Inflammatory macrophage (primary cell): Measurements from ENCODE around the gene UBE2M.
"Not testable (repeated sequence)": the region's sequence is repeated elsewhere in the genome, so short reads cannot be mapped to it uniquely, and the experiment has no call there.

Experiments
- DNase-seq, 2 donors: peaks; one replicate each; pipeline ENCODE4 v3.0.0-alpha.2; 2020 to 2022

UBE2M gene

DNA sequence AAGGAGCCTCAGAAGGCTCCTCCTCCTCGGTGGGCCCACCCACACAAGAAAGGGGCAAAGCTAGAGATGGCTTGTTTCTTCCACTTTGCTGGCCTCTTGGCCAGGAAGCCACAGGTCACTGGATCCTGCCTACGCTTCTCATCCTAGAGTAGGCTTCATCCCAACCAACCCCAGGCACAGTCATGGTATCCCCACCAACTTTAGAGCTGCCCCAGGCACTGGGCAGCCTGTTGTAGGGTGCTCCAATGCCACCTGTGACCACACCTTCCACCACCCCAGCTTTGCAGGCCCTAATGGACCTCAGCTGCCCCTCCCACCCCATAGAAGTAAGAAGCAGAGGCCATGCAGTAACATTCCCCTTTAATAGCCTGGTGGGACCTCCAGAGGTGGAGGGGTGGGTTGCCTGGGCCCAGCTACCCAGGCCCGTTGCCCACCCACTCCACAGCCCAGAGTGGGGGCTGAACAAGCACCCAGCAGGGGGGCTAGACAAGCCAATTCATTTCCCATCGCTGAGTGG, 3.0 kb downstream of the UBE2M start:
- DNase-seq = no peak

- DNase-seq = peak; percentile 97
These were observed 3.7 kb downstream of the UBE2M start, which contains the start of gene CHMP2A for GRCh38 chr19:58554494-58555368. Gene CHMP2A, minus strand, starts transcription at chr19:58555105. Its CDS starts 893 bp downstream, at chr19:58554212.

DNA sequence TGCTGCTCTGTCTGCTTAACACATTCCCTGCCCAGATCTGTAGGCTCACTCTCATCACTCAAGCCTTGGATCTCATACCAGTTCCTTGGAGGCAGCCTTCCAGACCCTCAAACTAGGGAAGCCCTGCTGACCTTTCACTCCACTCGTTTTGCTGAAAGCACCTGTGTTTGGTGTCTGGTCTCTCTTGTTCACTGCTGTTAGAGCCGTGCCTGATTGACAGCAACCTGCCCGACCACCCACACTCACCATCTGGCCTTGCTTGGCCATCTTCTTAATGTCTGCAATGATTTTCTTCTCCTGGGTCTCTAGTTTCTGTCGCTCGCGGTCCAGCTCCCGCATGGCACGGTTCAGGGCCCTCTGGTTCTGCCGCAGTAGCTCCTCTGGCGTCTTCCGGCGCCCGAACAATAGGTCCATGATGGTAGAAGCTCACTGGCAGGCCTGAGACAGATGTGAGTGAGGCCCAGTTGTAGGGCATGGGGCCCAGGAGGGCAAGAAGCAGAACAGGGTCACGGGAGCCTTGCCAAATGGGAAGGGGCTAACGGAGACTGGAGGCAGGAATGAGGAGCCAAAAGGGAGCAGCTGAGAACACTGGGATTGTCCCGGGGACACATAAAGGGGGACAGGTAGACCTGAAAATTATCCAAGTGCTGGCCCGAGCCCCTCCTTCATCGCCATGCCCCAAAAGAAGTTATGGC, 4.5 kb downstream of the UBE2M start:
- no peak for DNase-seq

DNA sequence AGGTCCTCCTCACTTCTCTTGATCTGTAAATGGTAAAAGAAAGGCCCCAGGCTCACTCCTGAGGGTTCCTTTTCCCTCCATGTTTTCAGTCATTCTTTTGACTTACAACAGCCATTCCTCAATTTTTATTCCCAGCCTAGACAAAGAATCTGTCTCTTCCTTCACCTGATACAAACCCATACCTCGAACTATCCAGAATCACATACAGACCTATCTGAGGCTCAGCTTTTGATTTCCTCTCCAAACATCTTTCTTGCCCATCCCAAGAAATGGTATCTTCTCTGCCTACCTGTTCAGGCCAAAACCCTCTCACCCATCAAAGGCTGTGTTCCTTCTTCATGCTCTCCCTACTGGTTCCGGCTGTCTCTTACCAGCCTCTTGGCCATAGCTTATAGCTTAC, 5.8 kb downstream of the UBE2M start:
- DNase-seq = no peak

- no peak for DNase-seq
These were observed 6.6 kb downstream of the UBE2M start for GRCh38 chr19:58551577-58552471.

- DNase-seq = no peak
These were observed 7.3 kb downstream of the UBE2M start for GRCh38 chr19:58551123-58551497.

- DNase-seq = no peak
These were observed 7.9 kb downstream of the UBE2M start for GRCh38 chr19:58550362-58551122.

GRCh38 chr19:58549664-58550361, 8.6 kb downstream of the UBE2M start:
- DNase-seq = no peak

DNA sequence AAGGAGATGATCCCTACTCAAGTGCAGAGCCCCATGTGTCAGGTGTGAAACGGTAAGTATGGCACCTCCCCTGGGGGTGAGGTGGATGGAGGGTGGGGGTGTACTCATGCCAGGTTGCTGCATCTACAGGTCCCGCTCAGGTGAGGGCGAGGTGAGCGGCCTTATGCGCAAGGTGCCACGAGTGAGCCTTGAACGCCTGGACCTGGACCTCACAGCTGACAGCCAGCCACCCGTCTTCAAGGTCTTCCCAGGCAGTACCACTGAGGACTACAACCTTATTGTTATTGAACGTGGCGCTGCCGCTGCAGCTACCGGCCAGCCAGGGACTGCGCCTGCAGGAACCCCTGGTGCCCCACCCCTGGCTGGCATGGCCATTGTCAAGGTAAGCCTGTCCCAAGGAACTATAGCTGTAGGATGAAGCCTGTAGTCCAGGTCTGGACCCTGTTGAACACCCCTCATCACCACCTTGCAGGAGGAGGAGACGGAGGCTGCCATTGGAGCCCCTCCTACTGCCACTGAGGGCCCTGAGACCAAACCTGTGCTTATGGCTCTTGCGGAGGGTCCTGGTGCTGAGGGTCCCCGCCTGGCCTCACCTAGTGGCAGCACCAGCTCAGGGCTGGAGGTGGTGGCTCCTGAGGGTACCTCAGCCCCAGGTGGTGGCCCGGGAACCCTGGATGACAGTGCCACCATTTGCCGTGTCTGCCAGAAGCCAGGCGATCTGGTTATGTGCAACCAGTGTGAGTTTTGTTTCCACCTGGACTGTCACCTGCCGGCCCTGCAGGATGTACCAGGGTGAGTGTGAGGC, 9.3 kb downstream of the UBE2M start:
- no peak for DNase-seq

DNA sequence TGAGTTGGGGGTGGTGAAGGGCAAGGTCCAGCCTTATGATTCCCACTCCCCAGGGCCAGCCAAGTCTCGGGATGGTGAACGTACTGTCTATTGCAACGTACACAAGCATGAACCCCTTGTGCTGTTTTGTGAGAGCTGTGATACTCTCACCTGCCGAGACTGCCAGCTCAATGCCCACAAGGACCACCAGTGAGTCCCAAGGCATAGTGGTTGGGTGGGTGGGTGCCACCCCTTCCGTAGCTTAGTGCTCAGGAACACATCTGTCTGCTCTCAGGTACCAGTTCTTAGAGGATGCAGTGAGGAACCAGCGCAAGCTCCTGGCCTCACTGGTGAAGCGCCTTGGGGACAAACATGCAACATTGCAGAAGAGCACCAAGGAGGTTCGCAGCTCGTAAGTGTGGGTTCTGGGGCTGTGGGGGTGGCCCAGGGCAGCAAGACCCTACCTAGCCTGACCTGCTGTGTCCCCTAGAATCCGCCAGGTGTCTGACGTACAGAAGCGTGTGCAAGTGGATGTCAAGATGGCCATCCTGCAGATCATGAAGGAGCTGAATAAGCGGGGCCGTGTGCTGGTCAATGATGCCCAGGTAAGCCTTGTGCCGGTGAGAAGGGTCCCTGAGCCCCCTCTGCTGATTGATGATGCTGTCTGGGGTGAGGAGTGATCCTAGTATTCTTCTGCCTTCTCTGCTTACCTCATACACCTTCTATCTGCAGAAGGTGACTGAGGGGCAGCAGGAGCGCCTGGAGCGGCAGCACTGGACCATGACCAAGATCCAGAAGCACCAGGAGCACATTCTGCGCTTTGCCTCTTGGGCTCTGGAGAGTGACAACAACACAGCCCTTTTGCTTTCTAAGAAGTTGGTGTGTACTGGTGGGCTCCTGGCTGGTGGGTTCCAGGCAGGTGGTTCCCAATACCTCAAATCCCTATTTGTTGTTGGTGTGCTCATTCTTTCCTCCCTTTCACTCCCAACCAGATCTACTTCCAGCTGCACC, 10.8 kb downstream of the UBE2M start:
- no peak for DNase-seq

DNA sequence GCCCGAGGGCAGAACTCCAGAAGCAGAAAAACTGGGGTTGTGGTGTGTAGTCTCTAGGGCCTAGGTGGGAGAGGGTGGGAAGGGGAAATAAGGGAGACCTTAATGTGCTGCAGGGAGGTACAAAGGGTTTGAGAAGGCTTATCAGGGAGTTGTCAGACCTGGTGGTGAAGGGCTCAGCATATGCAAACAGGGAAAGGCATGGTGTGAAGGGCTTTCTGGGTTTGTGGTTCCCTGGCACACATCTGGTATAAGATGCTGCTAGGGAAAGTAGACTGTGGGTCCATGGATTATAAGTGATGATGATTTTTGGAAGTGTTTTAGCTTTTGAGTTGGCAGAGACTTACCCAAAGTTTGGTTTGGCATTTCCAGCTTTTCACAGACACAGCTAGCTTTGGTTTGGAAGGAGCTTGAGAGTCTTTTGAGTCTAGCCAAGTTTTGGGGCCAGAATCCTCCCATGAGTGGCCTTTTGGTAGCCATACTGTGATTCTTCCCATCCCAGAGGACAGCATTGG, 12.3 kb downstream of the UBE2M start:
- no peak for DNase-seq

DNA sequence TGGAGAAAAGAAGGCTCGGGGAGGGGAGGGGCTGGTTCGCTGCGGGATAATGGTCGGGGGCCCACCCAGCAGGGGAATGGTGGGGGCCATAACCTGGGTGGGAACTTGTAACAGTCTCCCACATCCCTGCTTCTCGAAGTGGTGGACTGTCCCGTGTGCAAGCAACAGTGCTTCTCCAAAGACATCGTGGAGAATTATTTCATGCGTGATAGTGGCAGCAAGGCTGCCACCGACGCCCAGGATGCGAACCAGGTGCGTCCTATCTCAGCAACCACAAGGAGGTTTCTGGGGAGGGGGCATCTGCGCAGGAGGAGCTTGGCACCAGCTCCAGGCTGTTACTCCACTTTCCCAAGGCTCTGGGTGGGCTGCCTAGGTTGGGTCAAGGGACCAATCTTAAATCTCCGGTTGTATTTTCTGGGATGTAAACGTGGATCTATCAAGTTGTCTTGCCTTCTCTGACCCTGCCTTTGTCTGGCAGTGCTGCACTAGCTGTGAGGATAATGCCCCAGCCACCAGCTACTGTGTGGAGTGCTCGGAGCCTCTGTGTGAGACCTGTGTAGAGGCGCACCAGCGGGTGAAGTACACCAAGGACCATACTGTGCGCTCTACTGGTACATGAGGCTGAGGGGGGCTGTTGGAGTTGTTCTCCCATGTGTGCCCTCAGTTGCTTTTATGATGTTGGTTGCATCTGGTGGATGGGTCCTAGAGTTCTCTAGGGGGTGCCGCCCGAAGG, 13.0 kb downstream of the UBE2M start:
- DNase-seq = no peak

DNA sequence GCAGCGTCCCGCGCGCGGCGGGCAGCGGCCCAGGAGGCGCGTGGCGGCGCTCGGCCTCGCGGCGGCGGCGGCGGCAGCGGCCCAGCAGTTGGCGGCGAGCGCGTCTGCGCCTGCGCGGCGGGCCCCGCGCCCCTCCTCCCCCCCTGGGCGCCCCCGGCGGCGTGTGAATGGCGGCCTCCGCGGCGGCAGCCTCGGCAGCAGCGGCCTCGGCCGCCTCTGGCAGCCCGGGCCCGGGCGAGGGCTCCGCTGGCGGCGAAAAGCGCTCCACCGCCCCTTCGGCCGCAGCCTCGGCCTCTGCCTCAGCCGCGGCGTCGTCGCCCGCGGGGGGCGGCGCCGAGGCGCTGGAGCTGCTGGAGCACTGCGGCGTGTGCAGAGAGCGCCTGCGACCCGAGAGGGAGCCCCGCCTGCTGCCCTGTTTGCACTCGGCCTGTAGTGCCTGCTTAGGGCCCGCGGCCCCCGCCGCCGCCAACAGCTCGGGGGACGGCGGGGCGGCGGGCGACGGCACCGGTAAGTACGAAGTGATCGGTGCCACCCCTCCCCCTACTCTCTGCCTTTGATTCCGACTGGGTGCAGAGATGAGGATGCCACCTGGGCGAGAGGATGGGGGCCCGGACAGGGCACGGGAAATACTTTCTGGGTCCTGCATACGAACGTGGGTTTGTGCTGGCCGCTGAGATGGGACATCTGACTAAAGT, 13.7 kb downstream of the UBE2M start:
- peak; percentile 16 to 57 for DNase-seq

GRCh38 chr19:58543826-58544590, 14.4 kb downstream of the UBE2M start, which contains the start of gene TRIM28:
Gene TRIM28, plus strand, starts transcription at chr19:58544064. Its CDS starts 694 bp downstream, at chr19:58544758.
- peak; percentile 97 to 98 for DNase-seq

- DNase-seq = not testable (repeated sequence)
These were observed 15.6 kb downstream of the UBE2M start for GRCh38 chr19:58542641-58543372.

DNA sequence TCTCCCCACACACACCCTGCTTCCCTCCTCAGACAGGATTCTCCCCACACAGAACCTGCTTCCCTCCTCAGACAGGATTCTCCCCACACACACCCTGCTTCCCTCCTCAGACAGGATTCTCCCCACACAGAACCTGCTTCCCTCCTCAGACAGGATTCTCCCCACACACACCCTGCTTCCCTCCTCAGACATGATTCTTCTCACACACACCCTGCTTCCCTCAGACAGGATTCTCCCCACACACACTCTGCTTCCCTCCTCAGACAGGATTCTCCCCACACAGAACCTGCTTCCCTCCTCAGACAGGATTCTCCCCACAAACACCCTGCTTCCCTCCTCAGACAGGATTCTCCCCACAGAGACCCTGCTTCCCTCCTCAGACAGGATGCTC, 19.2 kb downstream of the UBE2M start:
- DNase-seq = not testable (repeated sequence)
